ENCODE data around the gene AUTS2. TPM values are rescaled to one million over a fixed set of nuclear protein-coding genes. Genes with fewer than 3 reads are reported as not detected.

The AUTS2 gene
- polyA plus RNA-seq, 1 donor: 80.7 TPM

DNA sequence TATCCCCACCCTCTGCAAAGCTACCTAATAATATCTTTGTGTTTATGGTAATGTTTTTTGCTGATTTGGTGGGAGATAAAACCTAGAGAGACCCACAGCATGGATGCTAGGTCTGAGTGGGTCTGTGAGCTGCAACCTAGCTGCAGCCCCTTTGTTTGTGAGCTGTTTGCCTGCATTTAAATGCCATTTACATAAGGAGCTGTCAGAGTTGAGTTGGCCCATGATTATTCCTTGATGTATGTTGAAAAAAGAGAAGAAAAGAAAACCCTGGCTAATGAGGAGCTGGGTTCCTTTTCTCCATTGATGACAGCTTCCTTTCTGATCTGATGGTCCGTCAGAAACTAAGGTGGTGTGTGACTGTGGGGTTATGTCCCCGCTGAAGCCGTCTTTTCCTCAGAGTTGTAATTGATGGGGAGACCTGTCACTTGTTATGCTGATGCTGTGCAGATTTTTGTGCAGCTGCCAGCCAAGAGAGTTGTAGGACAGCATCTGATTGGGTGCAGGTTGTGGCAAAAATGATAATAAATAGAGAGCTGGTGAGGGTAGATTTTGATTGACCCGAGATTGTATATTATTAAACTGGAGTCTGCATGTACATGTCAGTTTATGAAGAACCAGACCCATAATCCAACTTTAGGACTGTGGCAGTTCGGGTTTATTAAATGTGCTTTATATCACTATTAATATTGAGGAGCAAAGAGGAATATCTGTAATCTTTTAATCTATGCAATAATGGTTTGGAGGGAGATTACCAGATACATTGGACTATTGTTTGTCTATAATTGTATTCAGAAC, 219.8 kb downstream of the AUTS2 start:
- DNase-seq (ENCODE audit: low read depth): no peak

DNA sequence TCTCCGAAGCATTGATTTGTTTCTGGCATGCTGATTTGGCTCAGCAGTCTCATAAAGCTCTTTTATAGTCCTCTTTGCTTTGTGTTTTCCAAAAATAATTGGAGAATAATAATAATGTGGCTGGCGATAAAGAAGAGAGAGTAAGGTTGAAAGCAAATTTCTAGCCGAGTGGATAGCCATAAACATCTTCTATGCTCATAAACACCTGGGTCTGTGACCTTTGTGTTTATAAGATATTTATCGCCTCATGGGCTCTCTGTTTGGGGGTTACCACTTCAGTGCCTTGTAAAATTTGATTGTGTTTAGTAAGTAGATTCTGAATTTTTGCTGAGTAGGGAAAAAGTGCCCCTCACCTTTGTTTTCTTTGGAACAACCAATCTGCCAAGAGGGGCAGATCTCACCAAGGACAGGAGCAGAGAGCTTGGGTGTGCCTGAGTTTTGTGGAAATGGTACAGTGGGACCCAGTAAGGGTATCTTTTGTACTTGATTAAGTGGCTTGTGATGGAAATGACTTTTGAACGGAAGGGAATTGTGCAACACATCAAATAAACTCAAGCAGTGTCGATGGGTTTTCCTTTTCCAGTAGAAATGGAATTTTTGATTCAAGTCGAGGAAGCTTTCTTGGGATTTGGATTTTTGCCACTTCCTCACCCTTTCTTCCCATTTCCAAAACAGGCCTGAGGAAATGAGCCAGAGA, 220.5 kb downstream of the AUTS2 start:
- DNase-seq (ENCODE audit: low read depth): no peak

GRCh38 chr7:69819333-69819705, 221.0 kb downstream of the AUTS2 start:
- DNase-seq (ENCODE audit: low read depth): no peak

GRCh38 chr7:69820479-69821192, 222.4 kb downstream of the AUTS2 start:
- DNase-seq (ENCODE audit: low read depth): no peak

DNA sequence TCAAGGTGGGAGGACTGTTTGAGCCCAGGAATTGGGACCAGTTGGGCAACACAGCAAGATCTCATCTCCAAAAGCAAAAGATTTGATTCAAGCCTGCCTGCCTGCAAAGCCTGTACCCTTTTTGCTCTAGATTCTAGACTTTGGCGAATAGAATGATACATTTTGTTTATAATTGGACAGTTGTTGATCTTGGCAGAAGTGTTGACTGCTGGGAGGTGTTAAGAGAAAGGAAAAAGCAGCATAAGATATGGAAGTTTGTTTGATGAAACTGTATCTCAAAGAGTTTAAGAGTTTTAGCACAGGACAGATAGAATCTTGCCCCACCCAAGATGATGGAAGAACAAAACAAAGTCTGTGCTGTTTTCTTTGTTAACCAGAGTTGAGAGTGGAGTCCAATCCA, 224.1 kb downstream of the AUTS2 start:
- DNase-seq (ENCODE audit: low read depth): no peak

GRCh38 chr7:69823151-69823744, 225.0 kb downstream of the AUTS2 start:
- DNase-seq (ENCODE audit: low read depth): no peak

GRCh38 chr7:69825113-69825972, 227.1 kb downstream of the AUTS2 start:
- no peak for DNase-seq (ENCODE audit: low read depth)

DNA sequence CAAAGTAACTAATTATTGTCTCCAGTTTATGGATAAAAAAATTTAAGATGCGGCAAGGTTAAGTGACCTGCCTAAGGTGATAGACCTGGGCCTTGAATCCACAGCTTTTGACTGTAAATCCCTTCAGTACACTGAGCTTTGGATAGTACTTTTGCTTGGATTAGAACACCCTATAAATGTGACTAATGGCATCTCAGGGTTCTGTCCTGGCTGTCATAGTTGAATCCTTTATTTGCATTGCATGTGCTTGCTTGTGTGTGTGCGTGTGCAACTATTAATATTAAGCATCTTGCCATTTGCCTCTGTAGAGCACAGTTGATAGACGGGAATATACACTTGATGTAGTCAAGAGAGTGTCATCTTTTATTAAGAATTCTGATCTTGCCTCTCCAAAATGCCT, 228.0 kb downstream of the AUTS2 start:
- no peak for DNase-seq (ENCODE audit: low read depth)

DNA sequence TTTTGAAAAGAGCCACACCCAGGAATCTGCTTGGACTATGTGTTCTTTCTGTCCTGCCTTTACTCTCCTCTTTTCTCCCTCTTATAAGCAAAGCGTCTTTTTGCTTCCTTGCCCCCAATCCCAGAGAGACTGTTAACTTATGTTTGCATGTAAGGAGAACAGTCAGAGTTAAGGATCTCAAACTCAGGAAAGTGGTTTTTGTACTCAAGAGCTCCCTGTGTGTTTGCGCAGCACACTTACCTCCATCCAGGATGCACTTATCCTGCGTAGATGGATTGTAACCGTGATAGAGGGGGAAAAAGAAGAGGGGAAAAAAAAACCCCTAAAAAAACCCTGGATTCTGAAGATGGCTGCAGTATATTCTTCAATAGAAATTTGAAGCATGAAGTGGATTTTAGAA, 228.9 kb downstream of the AUTS2 start:
- DNase-seq (ENCODE audit: low read depth): no peak

DNA sequence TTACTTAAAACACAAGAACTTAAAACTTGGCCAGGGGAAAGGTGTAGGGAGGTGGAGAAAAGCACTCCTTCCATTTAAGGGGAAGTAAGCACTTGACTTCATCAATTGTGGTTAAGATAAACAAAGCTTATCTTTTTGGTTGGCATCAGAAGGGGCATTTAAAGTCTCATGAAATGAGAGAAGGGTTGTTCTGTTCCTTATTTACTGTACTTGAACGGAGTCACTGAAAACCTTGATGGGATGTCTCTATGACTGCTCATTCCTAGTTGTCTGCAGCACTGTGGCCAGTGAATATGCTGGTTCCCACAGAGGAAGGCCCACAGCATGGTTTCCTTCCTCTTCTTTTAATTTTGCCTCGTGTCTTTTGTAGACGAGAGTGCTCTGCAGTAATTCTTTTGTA, 229.3 kb downstream of the AUTS2 start:
- DNase-seq (ENCODE audit: low read depth): no peak

GRCh38 chr7:69832356-69832755, 234.1 kb downstream of the AUTS2 start:
- DNase-seq (ENCODE audit: low read depth): no peak

DNA sequence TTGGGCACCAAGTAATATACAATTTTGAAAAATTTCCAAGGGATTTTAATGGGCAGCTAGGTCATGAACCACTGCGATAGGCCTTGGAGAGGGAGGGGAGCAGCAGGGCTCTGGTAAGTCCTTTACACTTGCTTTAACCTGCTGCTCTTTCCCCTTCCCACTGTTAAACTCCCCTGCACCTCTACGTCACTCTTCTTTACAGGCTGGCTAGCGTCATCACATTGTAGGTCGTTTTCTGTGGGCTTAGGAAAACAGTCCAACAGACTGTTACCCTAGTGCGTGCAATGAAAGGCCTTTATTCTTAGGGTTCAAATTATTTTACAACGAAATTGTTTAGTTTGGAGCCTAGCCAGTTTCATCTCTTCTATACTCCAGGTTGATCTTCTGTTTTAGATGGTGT, 235.7 kb downstream of the AUTS2 start:
- no peak for DNase-seq (ENCODE audit: low read depth)

DNA sequence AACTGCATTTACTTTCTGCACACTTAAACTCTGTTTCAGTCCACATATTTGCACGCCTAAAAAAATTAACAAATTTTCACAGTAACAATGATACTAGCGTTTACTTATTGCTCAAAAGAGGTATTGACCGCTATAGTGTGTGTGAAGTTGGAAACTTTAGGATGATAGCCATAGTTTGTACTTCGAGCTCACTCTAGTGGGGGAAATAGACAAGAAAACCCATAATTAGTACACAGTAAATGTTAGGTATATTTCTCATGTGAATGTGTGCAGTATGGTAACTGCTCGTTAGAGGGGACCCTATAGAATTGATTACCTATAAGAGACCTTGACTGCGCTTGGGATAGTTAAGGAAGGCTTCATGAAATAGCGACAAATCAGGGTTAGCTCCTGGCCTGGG, 238.4 kb downstream of the AUTS2 start:
- no peak for DNase-seq (ENCODE audit: low read depth)

- DNase-seq (ENCODE audit: low read depth): no peak
These were observed 239.3 kb downstream of the AUTS2 start for GRCh38 chr7:69837387-69838068.

DNA sequence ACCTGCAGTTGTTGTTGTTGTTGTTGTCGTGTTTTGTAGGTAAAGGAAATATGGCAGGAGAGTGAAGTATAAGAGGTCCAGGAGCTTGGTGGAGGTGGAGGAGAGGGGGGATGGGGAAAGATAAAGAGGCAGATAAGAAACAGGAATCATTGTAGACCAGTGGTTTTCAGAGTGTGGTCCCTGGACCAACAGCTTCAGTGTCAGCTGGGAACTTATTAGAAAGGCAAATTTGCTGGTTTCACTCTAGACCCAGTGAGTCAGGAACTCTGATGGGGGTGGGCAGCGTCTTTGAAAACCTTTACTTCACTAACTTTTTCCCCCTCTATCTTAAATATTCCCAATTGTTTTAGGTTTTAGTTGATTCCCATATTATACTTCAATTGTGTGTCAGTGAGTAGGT, 241.5 kb downstream of the AUTS2 start:
- DNase-seq (ENCODE audit: low read depth): no peak

DNA sequence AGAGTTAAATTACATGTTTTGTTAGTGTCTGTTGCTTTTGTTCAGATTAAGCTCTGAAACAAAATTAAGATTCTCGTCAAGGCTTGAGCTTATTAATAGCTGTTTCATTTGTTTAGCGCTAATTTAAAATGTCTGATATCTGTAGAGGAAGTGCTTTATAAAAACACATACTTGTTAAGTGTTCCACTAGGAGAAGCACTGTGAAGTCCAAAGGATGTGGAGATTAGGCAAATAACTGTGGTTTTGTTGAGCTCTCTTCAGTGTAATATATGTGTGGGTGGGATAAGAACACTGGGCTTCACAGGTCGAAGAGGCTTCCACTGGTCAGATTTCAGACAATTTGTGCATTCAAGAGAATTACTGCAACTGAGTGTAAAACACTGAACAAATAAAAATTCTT, 242.0 kb downstream of the AUTS2 start:
- no peak for DNase-seq (ENCODE audit: low read depth)

DNA sequence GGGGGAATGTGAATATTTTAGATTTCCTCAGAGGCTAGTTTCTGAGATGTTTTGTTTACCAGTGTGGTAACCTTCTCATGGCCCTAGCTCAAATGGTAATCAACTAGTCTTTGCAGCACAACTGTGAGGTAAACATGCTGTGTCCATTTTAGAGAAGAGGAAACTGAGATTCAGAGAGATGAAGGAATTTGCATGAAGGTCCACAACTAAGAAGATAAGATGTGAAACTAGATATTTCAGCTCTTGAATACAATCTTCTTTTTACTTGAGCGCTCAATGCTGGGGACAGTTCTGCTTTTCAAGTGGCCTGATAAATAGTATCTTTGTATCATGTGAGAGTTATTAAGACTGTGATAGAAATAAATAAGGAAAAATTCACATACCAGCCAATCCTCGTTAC, 245.4 kb downstream of the AUTS2 start:
- no peak for DNase-seq (ENCODE audit: low read depth)

DNA sequence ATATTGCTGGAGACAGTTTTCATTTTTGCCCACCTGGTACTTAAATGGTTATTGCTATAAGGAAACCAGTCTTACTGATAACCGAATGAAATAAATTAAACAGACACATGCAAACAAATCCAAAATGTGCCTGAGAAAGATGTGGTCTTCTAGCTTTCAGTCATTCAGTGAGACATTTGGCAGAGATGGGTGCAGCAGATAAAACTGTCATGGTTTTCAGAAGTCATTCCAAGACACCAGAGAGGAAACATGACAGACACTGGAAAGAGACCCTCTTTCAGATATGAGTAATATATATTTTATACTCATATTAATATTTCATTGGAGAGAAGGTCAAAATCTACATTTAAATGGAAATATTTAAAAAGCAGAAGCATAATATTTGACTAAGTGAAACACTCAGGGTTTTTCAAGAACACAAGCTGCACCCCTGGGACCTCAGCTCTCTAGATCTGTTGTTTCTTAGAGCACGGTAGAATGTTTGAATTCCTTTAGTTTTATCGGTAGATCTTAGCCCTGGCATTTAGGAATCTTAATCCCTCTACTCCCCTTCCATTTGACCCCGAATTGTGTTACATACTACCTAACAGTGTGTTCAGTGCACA, 246.1 kb downstream of the AUTS2 start:
- no peak for DNase-seq (ENCODE audit: low read depth)

DNA sequence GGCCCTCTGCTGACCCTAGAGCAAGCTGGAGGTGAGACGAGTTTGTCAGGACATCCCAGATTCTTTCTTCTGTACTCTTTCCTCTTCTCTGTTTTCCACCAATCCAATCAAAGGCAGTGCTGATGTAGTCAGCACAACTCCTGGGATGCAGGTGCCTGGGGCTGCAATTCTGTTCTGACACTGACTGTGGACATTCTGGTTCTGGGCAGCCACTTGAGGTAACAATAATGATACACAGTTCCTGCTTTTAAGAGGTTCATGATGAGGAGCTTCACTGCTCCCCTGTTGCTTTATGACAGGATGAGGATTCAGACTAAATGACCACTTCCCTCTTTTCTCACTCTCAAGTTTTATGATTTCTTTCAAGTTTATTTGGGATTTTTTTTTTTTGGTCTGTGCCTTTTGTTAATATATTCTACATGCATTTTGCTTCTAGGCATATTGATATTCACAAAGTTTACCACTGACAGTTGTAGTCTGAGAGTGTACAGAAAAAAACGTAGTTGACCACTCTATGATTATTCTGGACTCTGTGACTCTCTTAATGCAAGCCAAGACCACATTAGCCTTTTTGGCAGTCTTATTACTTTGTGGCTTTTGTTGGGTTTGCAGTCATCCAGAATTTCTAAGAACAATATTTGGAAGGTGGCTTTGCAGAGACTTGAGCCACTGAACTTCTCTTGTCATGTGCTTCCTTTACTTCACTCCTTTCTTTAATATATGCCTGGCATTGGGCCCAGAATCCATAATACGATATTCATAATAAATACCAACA, 247.6 kb downstream of the AUTS2 start:
- no peak for DNase-seq (ENCODE audit: low read depth)

Data from forelimb muscle (tissue), 1 donor.